GM19372 (cell line): ENCODE data around the gene ZNF48.

Source experiments
- ATAC-seq: cut with Tn5 transposase; IDR thresholded peaks from one replicate; pipeline ENCODE4 v1.9.1; 2021; ENCODE audit warnings: mild to moderate bottlenecking, low read depth, moderate library complexity; ENCODE audit not compliant: unreplicated experiment

Gene ZNF48

DNA sequence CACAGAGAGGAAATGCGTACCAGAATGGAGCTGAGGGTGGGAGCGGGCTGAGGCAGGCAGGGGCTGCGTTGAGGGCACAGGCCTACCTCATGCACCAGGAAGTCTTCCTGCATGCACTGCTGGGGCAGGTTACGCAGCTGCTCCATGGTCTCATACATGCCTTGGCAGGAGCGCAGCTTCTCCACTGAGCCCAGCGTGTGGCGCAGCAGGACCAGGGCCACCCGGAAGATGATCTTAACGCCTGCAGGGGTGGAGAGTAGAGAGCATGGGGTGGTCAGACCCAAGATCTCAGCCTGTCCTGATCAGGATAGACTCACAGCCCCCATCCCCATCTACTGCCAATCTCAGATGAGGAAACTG, 36.7 kb upstream of the ZNF48 start:
- ATAC-seq: no peak

DNA sequence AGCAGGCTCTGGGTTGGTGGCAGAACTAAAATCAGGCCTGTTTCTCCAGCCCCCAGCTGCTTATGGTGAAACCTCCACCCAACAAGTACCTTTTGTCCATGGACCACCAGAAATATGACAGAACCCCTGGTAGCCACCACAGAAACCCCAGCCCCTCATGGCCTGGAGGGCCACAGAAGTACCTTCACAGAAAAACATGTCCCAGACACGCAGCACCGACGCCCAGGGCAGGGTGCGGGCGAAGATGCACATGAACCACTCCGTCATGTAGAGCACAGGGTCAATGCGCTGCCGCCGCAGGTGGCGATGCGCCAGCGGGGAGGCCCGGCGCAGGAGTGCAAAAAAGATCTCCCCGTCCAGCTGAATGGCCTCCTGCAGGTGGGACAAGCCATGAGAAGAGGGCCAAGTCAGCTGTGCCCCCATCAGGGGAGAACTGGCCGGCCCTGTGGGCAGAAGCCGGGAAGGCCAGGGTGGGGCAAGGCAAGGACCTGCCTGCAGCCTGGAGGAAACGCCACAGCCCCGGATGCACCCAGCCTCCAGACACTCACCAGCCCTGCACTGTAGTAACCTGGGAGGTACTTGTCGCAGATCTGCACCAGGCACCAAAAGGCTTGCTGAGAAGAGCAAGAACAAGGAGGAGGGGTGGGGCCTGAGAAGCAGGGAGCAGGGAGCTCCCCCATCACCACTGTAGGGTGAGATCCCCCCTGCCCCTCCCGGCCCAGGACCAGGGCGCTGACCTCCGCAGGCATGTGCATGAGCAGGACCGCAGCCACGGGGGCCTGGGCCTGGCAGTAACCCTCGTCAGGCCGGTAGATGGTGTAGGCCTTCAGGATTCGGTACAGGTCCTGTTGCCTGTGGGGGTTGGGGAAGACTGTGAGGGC, 36.0 kb upstream of the ZNF48 start:
- no peak for ATAC-seq

DNA sequence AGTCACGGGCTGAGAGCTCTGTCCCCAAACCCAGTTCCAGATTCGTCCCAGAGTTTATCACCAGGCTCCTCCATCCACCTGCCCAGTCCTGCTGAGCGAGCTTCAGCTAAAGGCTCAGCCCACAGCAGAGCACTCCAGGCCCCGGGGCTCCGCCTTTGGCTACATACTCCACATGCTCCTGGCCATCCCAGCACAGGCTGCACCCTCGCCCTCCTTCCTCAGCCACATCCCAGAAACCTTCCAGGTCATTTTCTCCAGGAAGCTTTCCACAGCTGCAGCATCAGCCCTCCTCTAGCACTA, 35.4 kb upstream of the ZNF48 start:
- ATAC-seq: no peak

- ATAC-seq: no peak
Observed at GRCh38 chr16:30361180-30361579, 34.0 kb upstream of the ZNF48 start.

- no peak for ATAC-seq
Observed at GRCh38 chr16:30365200-30365599, 30.0 kb upstream of the ZNF48 start.

GRCh38 chr16:30366511-30366910, 28.7 kb upstream of the ZNF48 start:
- no peak for ATAC-seq

DNA sequence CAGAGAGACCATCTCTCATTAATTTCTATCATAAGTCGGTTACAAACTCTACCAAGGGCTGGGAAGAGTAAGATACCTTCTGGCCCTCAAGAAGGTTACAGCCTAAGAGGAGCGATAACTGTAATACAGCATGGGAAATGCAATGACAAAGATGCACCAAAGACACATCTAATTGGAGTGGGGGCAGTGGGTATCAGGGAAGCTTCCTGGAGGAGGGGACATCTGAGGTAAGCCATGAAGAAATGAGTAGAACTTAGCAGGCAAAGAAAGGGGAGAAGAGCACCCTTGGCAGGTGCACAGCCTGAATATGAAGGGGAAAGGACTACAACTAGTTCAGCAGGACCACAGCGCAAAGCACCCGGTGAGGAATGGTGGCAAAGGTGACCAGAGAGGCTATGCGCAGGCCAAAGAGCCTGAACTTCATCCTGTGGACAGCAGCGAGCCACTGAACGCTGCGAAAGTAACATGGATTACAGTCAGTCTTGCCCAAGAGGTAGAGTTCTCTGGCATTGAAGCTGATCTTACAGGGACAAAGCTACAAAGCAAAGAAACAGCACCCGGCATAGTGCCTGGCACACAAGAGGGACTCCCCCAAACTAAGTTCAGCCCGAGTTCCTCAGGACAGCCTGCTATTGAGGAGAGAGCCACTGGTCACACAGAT, 27.7 kb upstream of the ZNF48 start:
- ATAC-seq: no peak

GRCh38 chr16:30368122-30368791, 27.0 kb upstream of the ZNF48 start:
- no peak for ATAC-seq

- ATAC-seq: no peak
Observed at GRCh38 chr16:30368792-30369090, 26.5 kb upstream of the ZNF48 start.

DNA sequence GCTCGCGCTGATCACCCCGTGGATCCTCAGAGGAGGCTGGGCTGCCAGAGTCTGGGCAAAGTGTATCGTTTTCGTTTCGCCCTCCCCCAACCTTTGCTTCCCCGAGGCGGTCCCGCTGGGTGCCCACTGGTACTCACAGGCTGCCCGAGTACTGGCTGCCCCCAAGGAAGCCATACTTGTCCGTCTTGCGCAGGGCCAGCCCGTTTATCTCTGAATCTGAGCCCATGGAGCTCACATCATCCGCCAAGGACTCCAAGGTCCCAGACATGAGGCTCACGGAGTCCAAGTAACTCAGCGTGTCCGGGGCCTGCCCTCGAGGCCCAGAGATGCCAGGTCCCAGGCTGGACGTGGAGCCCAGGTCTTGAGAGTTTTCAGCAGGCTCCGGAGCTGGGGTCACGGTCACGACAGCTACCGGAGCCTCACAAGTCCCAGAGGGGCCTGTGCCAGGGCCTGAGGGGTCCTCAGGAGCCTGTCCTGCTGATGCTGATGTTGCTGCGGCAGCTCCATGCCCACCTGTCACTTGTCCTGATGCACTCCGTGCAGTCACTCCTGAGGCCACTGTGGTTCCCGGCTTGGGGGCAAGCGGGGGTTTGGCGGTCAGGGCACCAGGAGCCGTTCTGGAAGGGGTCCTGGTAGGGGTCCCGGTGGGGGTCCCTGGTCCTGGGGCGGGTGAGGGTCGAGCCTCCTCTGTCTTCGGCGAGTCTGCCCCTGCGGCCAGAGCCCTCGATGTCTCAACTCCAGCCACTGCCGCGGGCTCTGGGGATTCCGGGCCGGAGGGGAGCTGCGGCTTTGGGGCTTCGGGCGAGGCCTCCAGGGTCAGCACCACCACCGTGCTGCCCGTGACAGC, 25.9 kb upstream of the ZNF48 start:
- no peak for ATAC-seq

- no peak for ATAC-seq
Observed at GRCh38 chr16:30369938-30370455, 25.2 kb upstream of the ZNF48 start.

DNA sequence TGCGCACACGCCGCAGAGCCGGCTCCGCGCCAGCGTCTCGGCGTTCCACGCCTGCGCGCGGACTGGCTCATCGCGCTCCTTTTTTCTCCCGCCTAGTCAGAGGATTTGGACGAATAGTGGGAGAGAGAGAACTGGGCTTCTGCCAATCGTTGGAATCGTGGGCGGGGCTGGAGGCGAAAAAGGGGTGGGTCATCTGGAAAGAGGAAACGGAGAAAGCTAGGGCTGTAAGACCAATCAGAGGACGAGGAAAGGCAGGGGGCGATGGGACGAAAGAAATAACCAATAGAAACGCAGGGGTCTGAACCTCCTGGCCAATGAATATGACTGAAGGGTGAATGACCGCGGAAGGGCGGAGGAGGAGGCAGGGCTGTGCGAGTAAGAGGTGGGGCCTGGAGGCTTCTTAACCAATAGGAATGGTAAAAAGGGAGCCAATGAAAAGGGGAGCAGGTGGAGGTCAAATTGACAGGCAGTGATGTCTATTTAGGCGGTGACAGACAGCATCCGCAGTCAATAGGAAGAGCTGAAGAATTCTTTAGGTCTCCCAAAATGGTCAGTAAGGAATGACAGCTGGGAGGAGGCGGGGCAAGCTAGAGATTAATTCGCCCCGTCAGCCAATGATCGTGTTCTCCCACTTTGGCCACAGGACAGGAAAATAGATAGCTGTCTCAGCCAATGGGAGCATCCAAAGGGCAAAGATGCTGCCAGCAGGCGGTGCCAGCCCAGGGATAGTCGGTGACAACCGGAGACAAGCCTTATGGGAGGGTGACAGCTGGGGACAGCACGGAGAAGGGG, 24.6 kb upstream of the ZNF48 start, which contains the start of gene TBC1D10B:
TSS of gene TBC1D10B (minus strand) at position 39 of the 792 bp plus-strand sequence. CDS start 311 bp downstream, outside the sequence.
- ATAC-seq: peak; percentile 76

DNA sequence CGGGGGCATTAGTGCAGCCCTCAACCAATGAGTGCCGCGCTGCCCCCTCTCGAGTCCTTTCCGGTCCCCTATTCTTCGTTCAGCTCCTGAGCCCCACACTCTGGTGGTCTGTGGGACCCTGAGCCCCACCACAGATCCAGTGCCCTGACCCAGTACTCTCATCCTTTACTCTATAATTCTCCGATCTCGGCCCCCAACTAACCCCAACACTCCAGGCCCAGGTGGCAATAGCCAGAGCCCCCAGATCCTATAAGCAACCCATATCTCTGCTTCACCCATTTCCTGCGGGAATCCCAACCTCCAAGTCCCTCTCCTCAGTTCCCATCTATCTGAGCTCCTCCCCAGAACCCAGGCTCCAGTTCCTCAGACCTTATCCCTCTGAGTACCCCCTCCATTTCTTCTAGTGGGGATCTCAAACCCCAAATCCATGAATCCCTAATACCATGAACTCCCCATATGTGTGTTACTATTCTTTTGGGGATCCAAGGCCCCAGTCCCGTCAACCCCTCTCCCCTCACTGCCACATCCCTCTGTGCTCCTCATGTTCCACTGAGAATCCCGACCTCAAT, 23.9 kb upstream of the ZNF48 start:
- ATAC-seq: no peak

DNA sequence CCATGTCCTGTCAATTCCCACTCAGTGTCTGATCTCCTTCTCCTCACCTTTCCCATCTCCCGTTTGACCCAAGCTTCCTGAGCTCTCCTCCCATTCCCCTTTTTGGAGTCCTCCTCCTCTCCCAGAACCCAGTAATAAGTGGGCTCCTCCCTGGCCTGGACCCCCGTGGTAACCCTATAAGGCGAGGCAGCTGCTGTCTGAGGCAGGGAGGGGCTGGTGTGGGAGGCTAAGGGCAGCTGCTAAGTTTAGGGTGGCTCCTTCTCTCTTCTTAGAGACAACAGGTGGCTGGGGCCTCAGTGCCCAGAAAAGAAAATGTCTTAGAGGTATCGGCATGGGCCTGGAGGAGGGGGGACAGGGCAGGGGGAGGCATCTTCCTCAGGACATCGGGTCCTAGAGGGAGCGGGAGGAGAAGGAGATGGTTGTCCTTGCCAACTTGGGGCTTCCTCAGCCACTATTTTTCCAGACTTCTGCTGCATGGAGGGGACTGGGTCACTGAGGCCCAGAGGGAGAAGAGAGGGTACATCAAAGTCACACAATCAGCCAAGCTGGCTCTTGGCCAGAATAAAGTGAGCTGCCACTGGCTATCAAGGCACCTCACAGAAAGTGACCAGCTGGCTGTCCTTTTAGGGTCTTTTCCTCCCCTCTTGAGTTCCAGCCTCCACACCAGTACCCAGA, 23.0 kb upstream of the ZNF48 start:
- ATAC-seq: no peak

- ATAC-seq: no peak
Observed at GRCh38 chr16:30372725-30373124, 22.5 kb upstream of the ZNF48 start.

DNA sequence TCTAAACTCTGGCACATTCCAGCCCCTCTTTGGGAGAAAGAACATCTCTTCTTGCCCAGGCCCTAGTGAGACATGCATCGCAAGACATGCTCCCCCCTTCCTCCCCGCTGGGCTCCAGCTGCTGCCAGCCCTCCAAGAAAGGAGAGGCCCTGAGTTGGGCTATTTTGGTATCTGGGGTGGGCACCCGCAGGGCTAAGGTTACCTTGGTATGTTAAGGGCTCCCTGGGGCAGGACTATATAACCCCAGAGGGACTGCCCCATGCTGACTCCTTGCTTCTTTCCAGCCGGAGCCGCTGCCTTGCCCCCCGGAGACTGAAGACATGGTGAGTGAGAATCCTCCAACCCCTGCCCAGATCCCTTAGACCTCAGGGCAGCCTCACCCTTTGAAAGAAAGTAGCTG, 20.7 kb upstream of the ZNF48 start, which contains the start of gene MYL11:
TSS of gene MYL11 (plus strand) at position 265 of the 400 bp plus-strand sequence. CDS start at position 321, 56 bp downstream.
- no peak for ATAC-seq

DNA sequence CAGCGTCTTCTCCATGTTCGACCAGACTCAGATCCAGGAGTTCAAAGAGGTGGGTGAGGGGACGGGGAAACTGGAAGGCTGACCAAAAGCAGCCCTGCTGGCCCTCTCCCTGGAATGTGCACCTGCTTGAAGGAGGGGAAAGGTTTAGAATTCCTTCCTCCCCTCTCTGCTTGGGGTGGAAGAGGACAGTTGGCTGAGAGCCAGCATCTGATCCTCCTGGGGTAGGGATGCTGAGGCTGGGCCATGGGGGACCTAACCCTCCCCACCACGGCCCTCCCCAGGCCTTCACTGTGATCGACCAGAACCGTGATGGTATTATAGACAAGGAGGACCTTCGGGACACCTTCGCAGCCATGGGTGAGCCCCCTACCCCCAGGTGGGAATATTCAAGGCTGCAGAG, 19.4 kb upstream of the ZNF48 start:
- ATAC-seq: no peak

- ATAC-seq: no peak
Observed at GRCh38 chr16:30376461-30376902, 18.7 kb upstream of the ZNF48 start.
